IMR-90 (cell line): ENCODE data around the gene VDAC2. TPM values are rescaled to one million over a fixed set of nuclear protein-coding genes. Genes with fewer than 3 reads are reported as not detected.
A peak's percentile ranks its signal among the peaks of the same experiment; 100 is the strongest.

Experiments used
- ATAC-seq: fragments of 200-7000 bp; cut with Tn5 transposase; 2 replicates; pipeline ENCODE4 v1.9.1; 2020; ENCODE audit warnings: low read depth, mild to moderate bottlenecking, moderate library complexity
- BruUV-seq: library from RNA; stranded (reverse); fragments of 400-500 nt; replicated peaks from 2 replicates; lab custom pipeline; 2021; lab: Mats Ljungman, UMichigan
- CTCF ChIA-PET: fragments of 300-600 bp; formaldehyde crosslinking; extraction: SDS; loops from one replicate; lab custom pipeline; 2021; ENCODE audit warnings: antibody characterized with exemption; lab: Yijun Ruan, JAX
- POLR2A ChIA-PET: fragments of 300-600 bp; sonication (Branson Sonifier 250); formaldehyde crosslinking; loops from one replicate; lab custom pipeline; 2022; ENCODE audit warnings: antibody characterized with exemption; ENCODE audit not compliant: unreplicated experiment; lab: Charles Lee
- DNase-seq: peaks from one replicate; pipeline ENCODE4 v3.0.0; 2013
- H2AFZ ChIP-seq: replicated peaks from 2 replicates; pipeline ENCODE3; 2013; ENCODE audit warnings: low read length, mild to moderate bottlenecking; ENCODE audit not compliant: poor library complexity
- H2AK5ac ChIP-seq: 2 replicates; pipeline ENCODE4 v1.6.1; 2013; ENCODE audit warnings: low read depth, low read length, inconsistent platforms
- H2AK9ac ChIP-seq: replicated peaks from 2 replicates; pipeline ENCODE3; 2013; ENCODE audit warnings: mild to moderate bottlenecking, low read depth, low read length, moderate library complexity; ENCODE audit not compliant: poor library complexity
- H2BK120ac ChIP-seq: 2 replicates; pipeline ENCODE4 v1.6.1; 2013; ENCODE audit warnings: low read depth, low read length, inconsistent platforms
- H2BK15ac ChIP-seq: 3 replicates; pipeline ENCODE4 v1.6.1; 2013; ENCODE audit warnings: low read depth, low read length, inconsistent platforms
- H2BK20ac ChIP-seq: 2 replicates; pipeline ENCODE4 v1.6.1; 2013; ENCODE audit warnings: low read depth, mild to moderate bottlenecking, inconsistent platforms, low read length, moderate library complexity
- H2BK5ac ChIP-seq: 2 replicates; pipeline ENCODE4 v1.6.1; 2013; ENCODE audit warnings: mild to moderate bottlenecking, low read depth, low read length, inconsistent platforms; ENCODE audit not compliant: poor library complexity, severe bottlenecking
- H3K14ac ChIP-seq: replicated peaks from 2 replicates; pipeline ENCODE4 v1.6.1; 2013; ENCODE audit warnings: low read depth, low read length, inconsistent platforms
- H3K18ac ChIP-seq: 2 replicates; pipeline ENCODE4 v1.6.1; 2013; ENCODE audit warnings: low read depth, low read length, control low read depth
- H3K23ac ChIP-seq: 2 replicates; pipeline ENCODE4 v1.6.1; 2013; ENCODE audit warnings: low read depth, low read length, inconsistent platforms
- H3K27ac ChIP-seq: 2 replicates; pipeline ENCODE4 v1.5.1; 2013; ENCODE audit warnings: mild to moderate bottlenecking, control low read depth, low read length; ENCODE audit not compliant: insufficient read depth
- H3K27me3 ChIP-seq: 2 replicates; pipeline ENCODE4 v1.6.1; 2013; ENCODE audit warnings: low read length; ENCODE audit not compliant: control insufficient read depth, insufficient read depth
- H3K36me3 ChIP-seq: 2 replicates; pipeline ENCODE4 v1.6.1; 2013; ENCODE audit warnings: low read length, mixed read lengths; ENCODE audit not compliant: control insufficient read depth, insufficient read depth
- H3K4ac ChIP-seq: 2 replicates; pipeline ENCODE4 v1.6.1; 2013; ENCODE audit warnings: low read depth, low read length, inconsistent platforms
- H3K4me1 ChIP-seq: 2 replicates; pipeline ENCODE4 v1.6.1; 2013; ENCODE audit warnings: low read length, mixed read lengths; ENCODE audit not compliant: control insufficient read depth, insufficient read depth
- H3K4me2 ChIP-seq: 2 replicates; pipeline ENCODE4 v1.6.1; 2013; ENCODE audit warnings: low read depth, mild to moderate bottlenecking, control low read depth, low read length, moderate library complexity
- H3K4me3 ChIP-seq: 2 replicates; pipeline ENCODE4 v1.5.1; 2013; ENCODE audit warnings: low read depth, mild to moderate bottlenecking, control low read depth, low read length, moderate library complexity; ENCODE audit not compliant: insufficient read depth
- H3K56ac ChIP-seq: 2 replicates; pipeline ENCODE4 v1.6.1; 2013; ENCODE audit warnings: low read length, inconsistent platforms; ENCODE audit not compliant: insufficient read depth; ENCODE audit errors: extremely low read depth
- H3K79me1 ChIP-seq, 2 experiments: 2 replicates each; pipeline ENCODE4 v1.6.1; 2013; ENCODE audit warnings: low read length in 2 of 2, inconsistent platforms in 1 of 2, low read depth in 1 of 2
- H3K9ac ChIP-seq: 2 replicates; pipeline ENCODE4 v1.6.1; 2013; ENCODE audit warnings: low read depth, low read length, control low read depth
- H3K9me1 ChIP-seq: 2 replicates; pipeline ENCODE4 v1.6.1; 2013; ENCODE audit warnings: low read length, inconsistent platforms; ENCODE audit not compliant: insufficient read depth
- H3K9me3 ChIP-seq: 2 replicates; pipeline ENCODE4 v1.6.1; 2013; ENCODE audit warnings: low read length; ENCODE audit not compliant: control insufficient read depth, insufficient read depth
- H4K20me1 ChIP-seq: 2 replicates; pipeline ENCODE4 v1.6.1; 2013; ENCODE audit warnings: low read length, inconsistent platforms; ENCODE audit not compliant: insufficient read depth
- H4K5ac ChIP-seq: 2 replicates; pipeline ENCODE4 v1.6.1; 2013; ENCODE audit warnings: mild to moderate bottlenecking, low read depth, low read length, control low read depth
- H4K8ac ChIP-seq, 2 experiments: 2 replicates each; pipeline ENCODE4 v1.6.1; 2013; ENCODE audit warnings: low read depth in 2 of 2, low read length in 2 of 2, control low read depth in 1 of 2, inconsistent platforms in 1 of 2
- H4K91ac ChIP-seq: 2 replicates; pipeline ENCODE4 v1.6.1; 2013; ENCODE audit warnings: low read depth, low read length, inconsistent platforms; ENCODE audit not compliant: insufficient read depth
- BHLHE40 ChIP-seq: fragments of 150-350 bp; IDR thresholded peaks from 2 replicates; pipeline ENCODE4 v1.6.1; 2016; ENCODE audit warnings: mild to moderate bottlenecking, low read depth, low read length
- CEBPB ChIP-seq: IDR thresholded peaks from 2 replicates; pipeline ENCODE4 v1.6.1; 2012; ENCODE audit warnings: low read depth, low read length, improper control_type of control experiment
- CHD1 ChIP-seq: IDR thresholded peaks from 2 replicates; pipeline ENCODE4 v1.6.1; 2012; ENCODE audit warnings: low read depth, low read length, improper control_type of control experiment
- CTCF ChIP-seq: conservative IDR thresholded peaks from 2 replicates; pipeline ENCODE4 v1.5.1; 2012; ENCODE audit warnings: mild to moderate bottlenecking, low read depth, low read length, improper control_type of control experiment
- ELK1 ChIP-seq: fragments of 150-350 bp; IDR thresholded peaks from 2 replicates; pipeline ENCODE4 v1.6.1; 2016; ENCODE audit warnings: low read depth, mild to moderate bottlenecking, low read length, moderate library complexity, borderline replicate concordance
- FOS ChIP-seq: fragments of 150-350 bp; IDR thresholded peaks from 2 replicates; pipeline ENCODE4 v1.6.1; 2016; ENCODE audit warnings: low read depth, low read length
- MAFK ChIP-seq: IDR thresholded peaks from 2 replicates; pipeline ENCODE4 v1.6.1; 2012; ENCODE audit warnings: low read depth, low read length, improper control_type of control experiment
- MAZ ChIP-seq: IDR thresholded peaks from 2 replicates; pipeline ENCODE4 v1.6.1; 2012; ENCODE audit warnings: low read depth, mild to moderate bottlenecking, low read length, improper control_type of control experiment, moderate library complexity, borderline replicate concordance
- MXI1 ChIP-seq: IDR thresholded peaks from 2 replicates; pipeline ENCODE4 v1.6.1; 2012; ENCODE audit warnings: low read depth, mild to moderate bottlenecking, low read length, moderate library complexity, borderline replicate concordance
- NFE2L2 ChIP-seq: fragments of 150-350 bp; IDR thresholded peaks from 2 replicates; pipeline ENCODE4 v1.6.1; 2016; ENCODE audit warnings: low read depth, mild to moderate bottlenecking, low read length
- POLR2A ChIP-seq: IDR thresholded peaks from 2 replicates; pipeline ENCODE4 v1.6.1; 2012; ENCODE audit warnings: mild to moderate bottlenecking, low read depth, low read length
- RAD21 ChIP-seq: IDR thresholded peaks from 2 replicates; pipeline ENCODE4 v1.6.1; 2012; ENCODE audit warnings: low read length, improper control_type of control experiment
- RCOR1 ChIP-seq: IDR thresholded peaks from 2 replicates; pipeline ENCODE4 v1.6.1; 2012; ENCODE audit warnings: mild to moderate bottlenecking, low read length, improper control_type of control experiment; ENCODE audit not compliant: insufficient replicate concordance
- RFX5 ChIP-seq: IDR thresholded peaks from 2 replicates; pipeline ENCODE4 v1.8.0; 2012; ENCODE audit warnings: low read depth, mild to moderate bottlenecking, low read length, moderate library complexity
- SMC3 ChIP-seq: fragments of 150-350 bp; IDR thresholded peaks from 2 replicates; pipeline ENCODE4 v1.6.1; 2016; ENCODE audit warnings: low read depth, mild to moderate bottlenecking, antibody characterized with exemption, low read length, moderate library complexity
- USF2 ChIP-seq: fragments of 150-350 bp; IDR thresholded peaks from 2 replicates; pipeline ENCODE4 v1.6.1; 2017; ENCODE audit warnings: mild to moderate bottlenecking, antibody characterized with exemption, low read length, low read depth
- WGBS, 2 experiments: methylation state at CpG; one replicate each; pipeline versions ENCODE4 v1.1.5 to v1.1.7; 2013; ENCODE audit warnings: missing lambda C conversion rate in 2 of 2; ENCODE audit not compliant: insufficient read length in 1 of 2; ENCODE audit errors: extremely low coverage in 2 of 2; 5-methylcytosine and 5-hydroxymethylcytosine counted together
- dilution Hi-C: fragments of 300-500 bp; cut with HindIII; formaldehyde crosslinking; loops from one replicate; pipeline ENCODE4 v1.14.3; 2018; ENCODE audit warnings: low sequenced_read_pairs; ENCODE audit not compliant: unreplicated experiment
- in situ Hi-C: fragments of 300-500 bp; cut with MboI; formaldehyde crosslinking; loops from 3 replicates; pipeline ENCODE4 v1.14.3; 2019; ENCODE audit warnings: low sequenced_read_pairs, inconsistent platforms, mixed read lengths
- intact Hi-C: fragments of 100-400 bp; cut with micrococcal nuclease; formaldehyde crosslinking; loops from 2 replicates; pipeline ENCODE4 v1.10.0; 2022
- polyA plus RNA-seq, 3 experiments: library from polyadenylated mRNA; depleted of rRNA; stranded (reverse); fragments of >200 nt; gene quantifications; 2 replicates each; pipeline ENCODE4 v1.2.3, GENCODE V29; 2012; ENCODE audit warnings: low replicate concordance in 1 of 3
- total RNA-seq: library from RNA; depleted of rRNA; stranded (reverse); fragments of >200 nt; gene quantifications from 2 replicates; pipeline ENCODE4 v1.2.3, GENCODE V29; 2012

VDAC2 gene
- total and polyA plus RNA-seq, 2 of the 4 experiments (the other 2 are of a cell fraction) = 122 to 139 TPM

GRCh38 chr10:75179657-75180177 lies 30.9 kb upstream of the VDAC2 start:
- no CpG with 5 or more reads among the region's 1 CpG for WGBS, 2 experiments
- Histone ChIP-seq H2AK5ac (no peak overlapping the region), H3K79me1 (peaks cover 8 to 35% of the 10 kb centered on the region in 2 experiments; a peak in 3 of 4 replicates)

More at GRCh38 chr10:75179657-75180177, 30.9 kb upstream of the VDAC2 start:
- Histone ChIP-seq H4K20me1 (0 out of 2 replicates have a peak, but pooled peaks cover 4% of the 10 kb centered on the region), H3K56ac (no peak overlapping the region), H3K9me1 (0 out of 2 replicates have a peak, but pooled peaks cover 2% of the 10 kb centered on the region), H4K5ac (no peak overlapping the region), H2BK120ac (no peak overlapping the region), H3K9ac (no peak overlapping the region), H3K23ac (no peak overlapping the region; the same call in 1 of the 2 replicates), H3K4ac (no peak overlapping the region), H2BK5ac (no peak overlapping the region), H3K9me3 (no peaks in the 10 kb centered on the region), H3K36me3 (peaks cover 15% of the 10 kb centered on the region), H3K18ac (no peak overlapping the region), H4K91ac (no peak overlapping the region), H2AK9ac (no peak overlapping the region), H3K4me1 (peaks cover 10% of the 10 kb centered on the region), H2AFZ (no peak overlapping the region), H3K4me3 (no peak overlapping the region), H2BK20ac (no peak overlapping the region), H3K4me2 (no peak overlapping the region; the same call in 1 of the 2 replicates), H3K14ac (no peak overlapping the region), H2BK15ac (no peak overlapping the region), H3K27ac (peak overlapping the region; percentile 13; the same call in 1 of the 2 replicates), H3K27me3 (no peaks in the 10 kb centered on the region), H4K8ac (no peak overlapping the region)
- ChIA-PET POLR2A (interaction anchor here (1.4 kb wide), 1 partner anchor 32 kb away, joined by 3 read pairs; no protein-coding TSS in a partner anchor), CTCF (interaction anchor here (0.6 kb wide), 1 partner anchor 1148 kb away, joined by 5 read pairs; no protein-coding TSS in a partner anchor)
- intact Hi-C loops = loop anchor here (5.0 kb wide), 2 partner anchors 52 to 67 kb away; partner anchors contain the start of gene SAMD8
- peak; percentile 67 for ATAC-seq
- TF ChIP-seq RFX5 (no peak), CHD1 (no peak), USF2 (no peak), BHLHE40 (no peak), MAFK (no peak), ELK1 (no peak), NFE2L2 (no peak), POLR2A (no peak), MXI1 (no peak), RAD21 (no peak), CTCF (no peak), MAZ (no peak), SMC3 (no peak), CEBPB (no peak), RCOR1 (no peak), FOS (no peak)
- dilution Hi-C loops = no loop called here
- in situ Hi-C loops = no loop called here
- BruUV-seq = no TSS peak
- DNase-seq = peak; percentile 49
